GM18505 (cell line): ENCODE data around the gene CENPP.

Experiments used
- ATAC-seq: cut with Tn5 transposase; IDR thresholded peaks from one replicate; pipeline ENCODE4 v1.9.1; 2021; ENCODE audit not compliant: unreplicated experiment
- POLR2A ChIP-seq: IDR thresholded peaks from 4 replicates; pipeline ENCODE4 v1.6.1; 2011; ENCODE audit warnings: borderline replicate concordance; ENCODE audit not compliant: insufficient read depth, insufficient read length; ENCODE audit errors: extremely low read depth

CENPP gene

DNA sequence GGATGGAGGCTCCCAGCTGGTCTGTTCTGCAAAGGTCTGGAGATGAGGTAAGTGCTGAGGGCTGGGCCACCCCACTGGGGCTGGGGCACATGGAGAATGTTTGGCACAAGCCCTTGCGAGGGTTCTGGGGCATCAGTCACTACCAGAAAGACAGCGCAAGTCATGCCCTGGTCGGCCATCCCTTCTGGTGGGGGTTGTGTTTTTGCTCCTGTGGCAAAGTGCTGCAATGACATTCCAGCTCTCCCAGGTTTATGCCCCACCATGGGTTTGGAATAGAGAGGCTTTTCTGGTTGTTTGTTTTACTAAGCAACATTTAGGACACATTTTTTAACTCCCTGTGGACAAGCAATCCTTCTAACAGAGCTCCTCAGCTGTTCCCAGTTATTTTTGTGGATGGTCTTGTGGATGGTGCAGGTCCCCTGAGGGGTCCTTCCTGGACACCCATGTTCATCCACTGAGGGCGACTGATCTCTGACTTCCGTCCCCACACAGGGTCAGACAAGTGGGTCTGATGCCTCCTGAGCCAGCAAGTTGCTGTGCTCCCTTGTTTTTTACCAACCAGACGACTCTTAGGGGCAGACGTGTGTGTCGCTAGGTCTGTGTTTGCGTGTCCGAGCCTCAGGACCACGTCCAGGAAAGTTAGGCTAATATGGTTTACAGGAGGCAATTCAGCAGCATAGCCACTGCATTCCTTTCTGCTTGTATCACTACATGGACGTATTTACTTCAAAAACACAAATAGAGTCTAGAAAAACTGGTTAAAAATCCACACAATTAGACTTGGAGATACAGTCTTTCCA, 274.9 kb downstream of the CENPP start:
- TF ChIP-seq POLR2A, result no peak
- ATAC-seq, result no peak

DNA sequence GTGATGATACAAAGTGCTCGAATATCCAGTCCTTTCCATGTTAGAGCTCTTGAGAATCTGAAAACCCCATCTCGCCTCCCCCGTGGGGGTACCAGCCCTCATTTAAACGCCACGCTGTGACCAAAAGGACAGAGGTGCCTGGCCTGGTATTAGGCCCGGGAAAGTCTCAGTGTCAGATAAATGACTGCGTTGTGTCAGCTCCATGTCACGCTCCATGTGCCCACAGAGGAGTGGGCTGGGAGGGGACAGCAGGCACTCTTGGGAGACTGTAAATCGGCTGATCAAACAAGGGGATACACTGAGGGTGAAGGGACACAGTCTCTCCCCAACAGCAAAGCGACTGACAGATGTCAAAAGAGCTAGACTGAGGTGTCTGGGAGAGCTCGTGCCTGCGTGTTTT, 275.7 kb downstream of the CENPP start:
- ATAC-seq, result no peak
- TF ChIP-seq POLR2A, result no peak

DNA sequence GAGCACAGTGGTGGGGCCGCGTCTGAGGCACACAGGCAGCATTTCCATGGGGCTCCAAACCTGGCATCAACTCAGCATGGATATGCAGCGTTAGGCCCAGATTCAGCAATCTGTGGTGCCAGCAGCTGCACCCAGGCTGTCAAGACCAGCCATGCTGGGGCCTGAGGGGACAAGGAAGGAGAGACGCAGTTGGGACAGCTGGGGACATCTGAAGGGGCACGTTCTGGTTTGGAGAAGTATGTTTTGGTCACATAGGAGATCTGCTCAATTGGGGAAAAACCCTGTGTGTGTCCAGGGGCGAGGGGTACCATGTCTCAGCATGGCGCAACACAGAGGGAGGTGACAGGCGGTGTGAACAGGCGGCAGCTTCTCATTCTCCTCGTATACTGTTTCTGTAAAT, 276.7 kb downstream of the CENPP start:
- ATAC-seq, result no peak
- TF ChIP-seq POLR2A, result no peak

DNA sequence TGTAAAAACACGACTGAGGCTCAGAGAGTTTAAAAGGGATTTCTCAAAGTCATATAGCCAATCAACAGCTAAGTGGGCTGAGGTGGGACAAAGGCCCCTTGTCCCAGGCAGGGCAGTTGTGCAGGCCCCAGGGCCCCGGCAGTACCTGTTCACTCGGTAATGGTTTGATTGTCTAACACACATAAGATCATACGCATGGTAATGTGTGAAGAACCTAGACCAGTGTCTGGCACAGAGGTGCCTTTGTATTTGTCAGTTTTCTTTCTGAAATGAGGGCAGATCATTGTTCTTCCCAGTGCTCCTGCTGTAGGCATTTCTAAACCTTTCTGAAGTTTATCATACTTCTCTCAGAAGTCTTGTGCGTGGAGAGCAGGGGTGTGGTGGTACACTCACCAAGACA, 277.3 kb downstream of the CENPP start:
- TF ChIP-seq POLR2A, result no peak
- no peak for ATAC-seq

DNA sequence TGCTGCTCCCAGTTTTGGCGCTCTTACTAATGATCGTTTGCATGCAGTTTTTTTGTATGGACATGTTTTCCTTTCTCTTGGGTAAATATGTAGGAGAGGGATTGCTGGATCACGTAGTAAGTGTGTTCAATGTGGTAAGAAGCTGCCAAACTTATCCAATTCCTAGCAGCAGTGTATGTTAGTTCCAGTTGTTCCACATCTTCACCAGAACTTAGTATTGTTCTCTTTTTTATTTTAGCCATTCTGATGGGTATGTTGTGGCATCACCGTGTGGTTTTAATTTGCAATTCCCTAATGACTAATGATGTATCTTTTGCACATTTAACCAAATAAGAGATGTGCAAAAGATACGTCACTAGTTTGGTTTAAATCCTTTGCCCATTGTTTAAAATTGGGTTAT, 278.2 kb downstream of the CENPP start:
- no peak for ATAC-seq
- no peak for TF ChIP-seq POLR2A

DNA sequence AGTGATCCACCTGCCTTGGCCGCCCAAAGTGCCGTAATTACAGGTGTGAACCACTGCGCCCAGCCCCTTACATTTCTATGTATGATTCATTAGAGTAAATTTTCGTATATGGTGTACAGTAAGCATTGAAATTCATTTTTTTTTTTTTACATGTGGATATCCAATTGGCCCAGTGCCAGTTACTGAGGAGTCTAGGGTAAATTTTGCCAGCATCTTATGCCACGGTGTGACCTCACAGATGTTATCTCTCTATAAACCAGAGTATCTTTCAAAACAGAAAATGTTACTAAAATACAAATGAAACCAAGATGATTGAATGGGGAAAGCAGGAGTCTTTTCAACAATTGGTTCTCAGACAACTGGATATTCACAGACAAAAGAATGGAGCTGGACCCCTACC, 279.5 kb downstream of the CENPP start:
- TF ChIP-seq POLR2A, result no peak
- ATAC-seq, result no peak

DNA sequence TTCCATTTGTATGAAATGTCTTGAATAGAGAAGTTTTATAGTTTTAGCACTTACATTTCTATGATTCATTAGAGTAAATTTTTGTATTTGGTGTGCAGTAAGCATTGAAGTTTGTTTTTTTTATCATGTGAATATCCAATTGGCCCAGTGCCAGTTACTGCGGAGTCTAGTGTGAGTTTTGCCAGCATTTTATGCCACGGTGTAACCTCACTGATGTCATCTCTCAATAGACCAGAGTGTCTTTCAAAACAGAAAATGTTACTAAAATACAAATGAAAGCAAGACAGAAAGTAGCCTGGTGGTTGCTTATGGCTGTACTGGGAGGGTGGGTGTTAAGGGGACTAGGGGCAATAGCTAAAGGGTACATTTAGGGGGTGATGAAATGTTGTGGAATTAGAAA, 281.3 kb downstream of the CENPP start:
- no peak for ATAC-seq
- TF ChIP-seq POLR2A, result no peak

DNA sequence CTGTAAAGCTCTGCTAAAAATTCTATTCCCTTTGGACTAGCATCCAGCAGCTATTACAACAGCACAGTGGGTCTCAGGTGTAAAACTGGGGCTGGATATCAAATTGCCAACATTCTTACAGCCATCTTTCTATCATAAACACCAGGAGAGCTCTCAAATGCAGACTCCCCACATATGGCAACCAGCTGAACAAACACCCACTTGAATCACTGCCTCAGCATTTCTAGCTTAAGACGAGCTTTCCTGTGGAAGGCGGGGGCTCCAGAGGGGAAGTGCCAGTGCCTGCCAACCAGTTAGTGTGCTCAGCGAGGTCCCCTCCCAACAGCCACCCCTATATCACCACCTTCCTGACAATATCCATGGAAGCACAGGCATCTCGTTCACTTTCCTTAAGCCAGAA, 282.0 kb downstream of the CENPP start:
- no peak for TF ChIP-seq POLR2A
- no peak for ATAC-seq

DNA sequence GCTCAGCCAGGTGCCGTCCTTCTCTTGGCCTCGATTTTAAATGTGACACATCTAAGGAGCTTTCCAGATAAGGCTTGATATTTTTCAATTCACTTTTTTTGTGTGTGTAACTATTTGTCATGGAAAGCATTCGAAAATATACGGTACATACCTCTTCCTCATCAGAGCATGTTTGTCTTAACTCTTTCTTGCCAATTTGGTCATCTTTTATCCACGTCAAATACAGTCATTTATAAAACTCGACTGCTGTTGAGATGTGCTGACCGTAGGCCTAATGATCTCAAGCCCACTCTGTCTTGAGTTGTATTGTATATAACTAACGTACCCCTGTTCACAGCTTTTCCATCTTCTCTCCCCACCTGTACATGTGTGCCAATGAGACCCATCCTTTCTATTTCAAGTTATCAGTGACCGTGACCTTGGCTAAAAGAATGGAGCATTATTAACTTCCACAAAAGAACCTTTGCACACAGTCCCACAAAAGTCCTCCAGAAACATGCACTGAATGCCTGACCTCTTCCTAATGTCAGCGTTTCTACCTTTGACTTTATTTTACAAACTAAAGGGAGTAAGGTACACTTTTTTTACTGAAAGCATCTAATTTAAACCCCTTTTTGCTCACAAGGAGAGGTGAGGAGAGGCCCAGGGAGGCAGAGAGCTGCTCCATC, 282.6 kb downstream of the CENPP start:
- ATAC-seq, result no peak
- no peak for TF ChIP-seq POLR2A

DNA sequence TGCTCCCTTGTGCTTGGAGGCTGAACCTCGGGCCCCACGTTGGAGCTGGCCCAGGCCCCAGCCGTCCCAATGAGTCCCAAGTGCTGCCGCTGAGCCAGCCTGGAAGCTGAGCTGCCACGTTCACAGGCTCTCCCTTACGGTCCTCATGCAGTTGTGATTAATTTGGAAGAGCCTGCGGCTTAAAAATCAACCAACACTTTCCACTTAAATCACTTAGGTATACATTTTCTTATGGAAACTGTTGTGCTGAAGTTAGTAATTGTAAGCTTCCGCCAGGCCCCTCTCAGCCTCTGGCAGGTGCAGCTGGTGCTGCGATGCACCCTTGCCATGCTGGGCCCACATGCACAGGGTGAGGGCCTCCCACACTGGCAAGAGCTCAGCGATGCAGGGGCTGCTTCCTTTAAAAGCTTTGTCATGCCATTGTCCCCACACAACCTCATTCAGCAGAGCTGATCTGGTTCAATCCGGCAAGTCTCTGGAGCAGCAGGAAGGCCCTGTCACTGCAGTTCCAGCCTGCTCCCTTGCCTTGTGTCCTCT, 283.2 kb downstream of the CENPP start:
- no peak for ATAC-seq
- TF ChIP-seq POLR2A, result no peak

DNA sequence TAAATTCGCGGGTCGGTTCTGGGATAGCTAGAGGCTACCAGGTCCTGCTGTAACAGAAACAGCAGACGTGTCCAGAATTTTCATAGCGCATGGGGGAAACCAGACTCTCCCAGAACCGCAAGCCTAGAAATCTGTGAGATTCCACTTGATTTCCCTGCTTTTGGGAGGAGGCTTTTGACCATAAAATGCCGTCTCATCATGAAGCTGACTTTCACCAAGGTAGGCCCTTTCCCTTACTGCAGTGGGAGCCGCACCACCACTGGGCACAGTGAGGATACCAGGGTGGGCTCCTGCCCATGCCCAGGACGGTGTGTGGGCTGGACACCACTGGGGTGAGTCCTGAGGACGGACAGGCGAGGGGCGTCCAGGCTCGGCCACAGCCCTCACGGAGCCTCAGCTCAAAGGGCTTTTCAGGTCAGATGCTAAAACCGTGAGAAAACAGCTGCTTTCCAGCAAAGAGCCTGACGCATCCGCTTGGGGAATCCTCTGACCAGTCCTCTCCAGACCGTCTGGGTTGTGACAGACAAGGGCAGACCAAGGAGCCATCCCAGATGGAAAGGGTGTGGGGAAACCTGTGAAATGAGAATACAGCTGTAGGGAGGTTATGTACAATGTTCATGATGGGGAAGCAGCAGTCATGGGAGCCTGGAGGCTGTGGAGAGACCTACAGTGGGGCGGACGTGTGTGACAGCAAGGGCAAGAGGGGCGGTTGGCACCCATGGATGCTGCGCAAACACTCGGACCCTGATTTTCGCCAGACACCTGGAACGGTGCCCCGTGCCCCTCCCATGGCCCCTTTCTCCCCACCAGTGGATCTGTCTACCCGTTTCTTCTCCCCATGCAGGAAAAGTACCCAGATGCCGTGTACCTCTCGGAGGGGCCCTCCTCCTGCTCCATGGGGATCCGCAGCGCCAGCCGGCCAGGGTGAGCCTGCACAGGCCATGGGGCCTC, 285.0 kb downstream of the CENPP start:
- no peak for TF ChIP-seq POLR2A
- ATAC-seq, result no peak

DNA sequence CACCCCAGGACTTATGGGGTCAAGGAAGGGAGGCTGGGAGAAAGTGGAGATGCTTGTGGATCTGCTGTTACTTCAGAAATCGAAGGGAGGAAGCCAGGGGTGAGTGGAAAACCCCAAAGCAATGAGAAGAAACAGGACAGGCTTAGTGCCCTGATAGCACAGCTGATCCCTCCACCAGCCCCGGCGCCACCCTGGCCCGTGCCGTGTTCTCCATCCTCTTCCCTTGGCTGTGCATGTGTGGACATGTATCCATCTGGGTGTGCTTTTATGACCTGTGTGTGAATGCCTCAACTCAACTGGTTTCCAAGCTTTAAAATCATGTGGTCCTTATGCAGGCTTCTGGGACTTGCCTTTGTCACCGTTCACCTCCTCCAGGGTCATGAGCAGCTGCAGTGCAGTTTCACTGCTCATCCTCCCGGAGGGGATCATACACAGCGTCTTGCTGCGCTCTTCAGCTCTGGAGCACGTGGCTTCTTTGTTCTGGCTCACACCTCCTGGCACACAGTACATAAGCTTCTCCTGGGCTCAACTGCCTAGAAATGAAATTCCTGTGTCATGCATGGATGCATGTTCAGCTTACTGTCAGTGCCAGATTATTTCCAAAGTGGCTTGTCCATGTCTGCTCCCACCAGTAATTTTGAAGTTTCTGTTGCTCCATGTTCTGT, 286.0 kb downstream of the CENPP start:
- no peak for ATAC-seq
- TF ChIP-seq POLR2A, result no peak

DNA sequence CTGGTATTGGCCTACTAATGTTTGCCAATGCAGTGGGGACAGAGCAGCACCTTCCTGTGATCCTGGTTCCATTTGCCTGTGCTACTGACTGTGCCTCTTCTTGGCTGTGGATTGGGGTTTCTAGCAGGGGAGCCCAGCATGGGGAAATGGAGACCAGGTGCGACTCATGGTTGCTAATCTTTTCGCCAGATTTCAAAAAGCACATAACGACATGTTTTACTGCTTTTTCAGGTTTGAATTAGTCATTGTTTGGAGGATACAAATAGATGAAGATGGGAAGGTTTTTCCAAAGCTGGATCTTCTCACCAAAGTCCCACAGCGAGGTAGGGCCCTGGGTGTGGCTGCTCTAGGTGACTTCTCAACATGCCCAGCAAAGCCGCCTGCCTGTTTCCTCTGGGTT, 286.5 kb downstream of the CENPP start:
- TF ChIP-seq POLR2A, result no peak
- ATAC-seq, result no peak
